GM21447 (cell line): Measurements from ENCODE around the gene SUN1.
"Not testable (repeated sequence)": the region's sequence is repeated elsewhere in the genome, so short reads cannot be mapped to it uniquely, and the experiment has no call there.

Experiments used
- ATAC-seq: cut with Tn5 transposase; IDR thresholded peaks from one replicate; pipeline ENCODE4 v1.9.1; 2021; ENCODE audit not compliant: unreplicated experiment

The SUN1 gene

GRCh38 chr7:834277-834676 lies 2.0 kb downstream of the SUN1 start:
- no peak for ATAC-seq

- ATAC-seq: no peak
Measured at GRCh38 chr7:835021-835420, 2.7 kb downstream of the SUN1 start.

- ATAC-seq: no peak
Measured at GRCh38 chr7:835485-836401, 3.5 kb downstream of the SUN1 start.

- no peak for ATAC-seq
Measured at GRCh38 chr7:836429-836828, 4.2 kb downstream of the SUN1 start.

GRCh38 chr7:837001-837400 lies 4.7 kb downstream of the SUN1 start:
- ATAC-seq: no peak

DNA sequence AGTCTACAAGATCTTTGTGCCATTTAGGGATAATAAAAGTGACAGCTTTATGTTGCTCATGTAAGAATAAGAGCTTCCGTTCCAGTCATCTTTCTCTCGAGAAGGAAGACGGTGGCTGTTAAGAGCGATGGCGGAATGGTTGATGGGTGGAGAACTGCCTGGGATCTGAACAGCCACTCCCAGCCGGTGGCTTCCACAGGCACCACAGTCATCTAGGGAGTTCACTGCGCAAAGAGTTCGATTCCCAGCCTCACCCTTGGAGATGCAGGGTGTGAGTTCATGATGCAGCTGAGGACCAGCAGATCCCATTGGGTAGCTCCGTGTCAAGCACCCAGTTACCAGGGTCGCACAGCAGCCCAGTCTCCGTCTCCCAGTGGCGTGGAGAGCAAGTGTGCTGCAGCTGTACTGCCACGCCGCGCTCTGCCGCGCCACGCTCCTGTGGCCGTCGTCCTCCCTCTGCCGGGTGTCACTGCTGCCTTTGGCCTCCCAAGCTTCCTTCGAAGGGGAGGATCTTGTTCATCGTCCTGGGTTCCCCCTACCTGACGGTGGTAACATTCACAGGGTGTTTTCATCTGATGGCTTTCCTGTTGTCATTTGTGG lies 7.8 kb downstream of the SUN1 start:
- ATAC-seq: no peak

DNA sequence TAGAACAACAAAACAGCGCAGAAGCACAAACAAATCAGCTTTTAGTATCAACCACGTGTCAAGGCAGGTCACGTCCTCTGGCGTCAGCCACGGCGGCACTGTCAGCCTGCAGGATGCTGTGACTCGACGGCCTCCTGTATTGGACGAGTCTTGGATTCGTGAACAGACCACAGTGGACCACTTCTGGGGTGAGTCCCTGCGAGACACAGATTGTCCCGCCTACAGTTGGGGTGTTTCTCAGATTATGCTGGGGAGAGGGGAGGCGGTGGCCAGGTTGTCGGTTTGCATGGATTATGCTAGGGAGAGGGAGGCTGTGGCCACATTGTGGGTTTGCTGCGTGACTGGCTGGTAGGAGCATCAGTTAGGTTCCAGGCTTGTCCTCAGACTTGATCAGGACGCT lies 9.7 kb downstream of the SUN1 start:
- no peak for ATAC-seq

- no peak for ATAC-seq
Measured at GRCh38 chr7:842431-843031, 10.3 kb downstream of the SUN1 start.

GRCh38 chr7:843230-843629 lies 11.0 kb downstream of the SUN1 start:
- ATAC-seq: no peak

DNA sequence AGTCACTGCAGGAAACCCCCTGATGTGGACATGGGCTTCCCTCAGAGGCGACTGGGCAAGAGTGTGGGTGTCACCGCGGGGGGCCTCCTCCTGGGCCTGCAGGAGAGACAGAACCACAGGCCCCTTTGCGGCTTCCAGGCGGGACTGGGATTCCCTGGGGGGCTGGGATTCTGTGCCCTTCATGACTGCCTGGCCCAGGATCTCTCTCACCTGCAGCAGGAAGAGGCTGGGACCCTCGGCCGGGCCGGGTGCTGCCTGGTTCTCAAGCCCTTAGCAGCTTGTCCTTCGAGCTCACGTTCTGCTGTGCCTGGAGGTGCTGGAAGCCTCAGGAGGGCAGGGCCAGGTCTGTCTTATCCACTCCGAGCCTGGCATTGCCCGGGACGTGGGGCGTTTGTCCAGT lies 11.8 kb downstream of the SUN1 start:
- ATAC-seq: no peak

- ATAC-seq: no peak
Measured at GRCh38 chr7:844514-844913, 12.2 kb downstream of the SUN1 start.

GRCh38 chr7:845091-845490 lies 12.8 kb downstream of the SUN1 start:
- ATAC-seq: no peak

GRCh38 chr7:845731-846130 lies 13.5 kb downstream of the SUN1 start:
- no peak for ATAC-seq

DNA sequence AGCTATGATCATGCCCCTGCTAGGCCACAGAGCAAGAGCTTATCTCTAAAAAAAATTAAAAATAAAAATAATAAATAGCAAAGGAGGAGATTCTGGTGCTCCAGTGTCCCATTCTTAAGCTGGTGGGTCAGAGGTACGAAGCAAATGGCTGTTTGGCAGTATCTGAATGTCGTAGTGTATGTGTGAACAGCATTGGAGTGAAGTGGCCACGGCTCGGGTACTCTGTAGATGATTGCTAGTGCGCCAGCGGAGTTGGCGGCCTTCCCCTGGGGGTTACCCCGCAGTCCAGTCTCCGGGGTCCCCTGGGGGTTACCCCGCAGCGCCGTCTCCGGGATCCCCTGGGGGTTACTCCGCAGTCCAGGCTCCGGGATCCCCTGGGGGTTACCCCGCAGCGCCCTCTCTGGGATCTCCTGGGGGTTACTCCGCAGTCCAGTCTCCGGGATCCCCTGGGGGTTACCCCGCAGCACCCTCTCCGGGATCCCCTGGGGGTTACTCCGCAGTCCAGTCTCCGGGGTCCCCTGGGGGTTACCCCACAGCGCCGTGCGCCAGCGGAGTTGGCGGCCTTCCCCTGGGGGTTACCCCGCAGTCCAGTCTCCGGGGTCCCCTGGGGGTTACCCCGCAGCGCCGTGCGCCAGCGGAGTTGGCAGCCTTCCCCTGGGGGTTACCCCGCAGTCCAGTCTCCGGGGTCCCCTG lies 14.8 kb downstream of the SUN1 start:
- not testable (repeated sequence) for ATAC-seq

DNA sequence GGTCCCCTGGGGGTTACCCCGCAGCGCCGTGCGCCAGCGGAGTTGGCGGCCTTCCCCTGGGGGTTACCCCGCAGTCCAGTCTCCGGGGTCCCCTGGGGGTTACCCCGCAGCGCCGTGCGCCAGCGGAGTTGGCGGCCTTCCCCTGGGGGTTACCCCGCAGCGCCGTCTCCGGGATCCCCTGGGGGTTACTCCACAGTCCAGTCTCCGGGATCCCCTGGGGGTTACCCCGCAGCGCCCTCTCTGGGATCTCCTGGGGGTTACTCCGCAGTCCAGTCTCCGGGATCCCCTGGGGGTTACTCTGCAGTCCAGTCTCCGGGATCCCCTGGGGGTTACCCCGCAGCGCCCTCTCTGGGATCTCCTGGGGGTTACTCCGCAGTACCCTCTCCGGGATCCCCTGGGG lies 15.5 kb downstream of the SUN1 start:
- not testable (repeated sequence) for ATAC-seq

DNA sequence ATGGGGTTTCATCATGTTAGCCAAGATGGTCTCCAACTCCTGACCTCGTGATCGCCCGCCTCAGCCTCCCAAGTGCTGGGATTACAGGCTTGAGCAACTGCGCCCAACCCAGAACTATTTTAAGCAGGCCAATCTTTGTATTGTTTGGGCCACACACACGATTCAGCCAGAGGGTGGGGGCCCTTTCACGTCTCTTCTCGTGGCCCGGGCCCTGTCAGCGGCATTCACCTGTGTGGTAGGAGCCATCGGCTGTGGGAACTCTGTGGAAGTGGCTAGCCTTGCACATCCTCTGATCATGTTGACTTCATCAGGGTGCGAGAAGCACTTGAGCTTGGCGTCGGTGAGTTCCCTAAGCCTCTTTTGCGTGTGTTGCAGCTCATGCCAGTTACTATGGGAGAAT lies 16.9 kb downstream of the SUN1 start:
- no peak for ATAC-seq

DNA sequence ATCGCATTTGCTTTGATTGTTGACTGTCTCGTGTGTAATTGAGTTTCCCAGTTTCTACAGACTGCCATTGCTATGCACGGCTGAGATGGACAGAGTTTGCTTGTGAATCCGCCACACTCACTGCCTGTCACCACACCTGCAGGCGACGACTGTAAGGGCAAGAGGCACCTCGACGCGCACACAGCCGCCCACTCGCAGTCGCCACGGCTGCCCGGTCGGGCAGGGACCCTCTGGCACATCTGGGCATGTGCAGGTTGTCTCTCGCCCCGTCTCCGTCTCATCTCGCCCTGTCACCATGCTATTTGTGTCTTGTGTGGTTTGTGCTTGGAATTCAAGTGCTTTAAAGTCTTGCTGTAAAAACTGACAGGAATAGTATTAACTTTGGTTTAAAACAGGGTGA lies 17.5 kb downstream of the SUN1 start:
- no peak for ATAC-seq

GRCh38 chr7:851204-851603 lies 18.9 kb downstream of the SUN1 start:
- no peak for ATAC-seq

GRCh38 chr7:853366-854117 lies 21.3 kb downstream of the SUN1 start:
- no peak for ATAC-seq

DNA sequence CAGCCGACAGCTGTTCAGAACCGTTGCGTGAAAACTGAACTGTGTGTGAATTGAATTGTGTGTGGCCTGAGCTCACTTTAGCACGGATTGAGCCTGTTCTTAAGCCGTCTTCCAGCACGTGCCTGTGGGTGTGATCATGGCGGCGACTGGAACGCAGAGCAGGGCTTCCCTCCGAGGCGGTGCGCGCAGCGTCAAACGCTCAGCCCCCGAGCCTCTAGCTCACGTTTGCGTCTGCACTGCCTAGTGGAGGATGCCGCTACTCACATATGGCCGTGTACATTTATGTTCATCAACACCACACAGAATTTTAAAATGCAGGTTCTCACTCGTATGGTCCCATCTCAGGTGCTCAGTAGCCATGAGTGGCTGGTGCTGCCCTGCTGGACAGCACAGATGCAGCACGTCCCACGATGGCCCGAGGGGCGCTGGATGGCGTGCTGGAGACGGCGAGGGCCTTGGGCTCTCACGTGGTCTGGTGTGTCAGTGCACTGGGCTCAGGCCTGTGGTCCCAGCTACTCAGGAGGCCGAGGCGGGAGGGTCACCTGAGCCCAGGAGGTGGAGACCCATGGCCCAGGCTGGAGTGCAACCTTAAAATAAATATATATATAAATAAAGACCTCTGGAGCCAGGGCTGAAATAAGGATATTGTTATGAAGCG lies 22.0 kb downstream of the SUN1 start:
- ATAC-seq: no peak
